LNCaP clone FGC (cell line): ENCODE measurements around the gene TBL1X.

ENCODE experiments used
- DNase-seq: peaks from one replicate; pipeline ENCODE4 v3.0.0-alpha.2; 2011; ENCODE audit warnings: low read depth
- H3K4me3 ChIP-seq: 2 replicates; pipeline ENCODE4 v1.5.1; 2011; ENCODE audit warnings: mild to moderate bottlenecking, low read depth, low read length, control low read depth
- CTCF ChIP-seq: IDR thresholded peaks from 2 replicates; pipeline ENCODE4 v1.5.1; 2012; ENCODE audit warnings: mild to moderate bottlenecking; ENCODE audit not compliant: control insufficient read depth, insufficient read depth; ENCODE audit errors: extremely low read depth

Gene TBL1X

GRCh38 chrX:9542106-9542760, 77.4 kb downstream of the TBL1X start:
- no peak for DNase-seq
- H3K4me3 ChIP-seq: no peak overlapping the region
- TF ChIP-seq CTCF: no peak

- no peak for TF ChIP-seq CTCF
- DNase-seq: no peak
- no peak overlapping the region for H3K4me3 ChIP-seq
These were observed 77.9 kb downstream of the TBL1X start for GRCh38 chrX:9542761-9543111.

- no peak overlapping the region for H3K4me3 ChIP-seq
- no peak for TF ChIP-seq CTCF
- no peak for DNase-seq
These were observed 90.5 kb downstream of the TBL1X start for GRCh38 chrX:9555354-9555753.

GRCh38 chrX:9557091-9557490, 92.2 kb downstream of the TBL1X start:
- TF ChIP-seq CTCF: no peak
- no peak overlapping the region for H3K4me3 ChIP-seq
- no peak for DNase-seq

GRCh38 chrX:9557521-9557920, 92.7 kb downstream of the TBL1X start:
- H3K4me3 ChIP-seq: no peak overlapping the region
- no peak for DNase-seq
- no peak for TF ChIP-seq CTCF

- TF ChIP-seq CTCF: no peak
- no peak overlapping the region for H3K4me3 ChIP-seq
- no peak for DNase-seq
These were observed 93.8 kb downstream of the TBL1X start for GRCh38 chrX:9558615-9559014.

- TF ChIP-seq CTCF: no peak
- DNase-seq: no peak
- H3K4me3 ChIP-seq: no peak overlapping the region
These were observed 95.4 kb downstream of the TBL1X start for GRCh38 chrX:9560219-9560618.
